Astrocyte of the spinal cord (primary cell): ENCODE results near the gene TMEM273.

Experiments used
- DNase-seq: peaks from one replicate; pipeline ENCODE4 v3.0.0; 2011; ENCODE audit warnings: low read depth, low spot score
- H3K4me3 ChIP-seq: 2 replicates; pipeline ENCODE4 v1.5.1; 2011; ENCODE audit warnings: low read depth, mild to moderate bottlenecking, low read length, moderate library complexity
- in situ Hi-C: cut with HindIII; loops from 2 replicates; pipeline ENCODE4 v1.10.0; 2017; ENCODE audit warnings: low sequenced_read_pairs
- TF ChIP-seq, protein P1 (sequence below): IDR thresholded peaks from 2 replicates; pipeline ENCODE4 v1.5.1; 2012; ENCODE audit warnings: low read depth, mild to moderate bottlenecking, low read length, inconsistent platforms

The TMEM273 gene

DNA sequence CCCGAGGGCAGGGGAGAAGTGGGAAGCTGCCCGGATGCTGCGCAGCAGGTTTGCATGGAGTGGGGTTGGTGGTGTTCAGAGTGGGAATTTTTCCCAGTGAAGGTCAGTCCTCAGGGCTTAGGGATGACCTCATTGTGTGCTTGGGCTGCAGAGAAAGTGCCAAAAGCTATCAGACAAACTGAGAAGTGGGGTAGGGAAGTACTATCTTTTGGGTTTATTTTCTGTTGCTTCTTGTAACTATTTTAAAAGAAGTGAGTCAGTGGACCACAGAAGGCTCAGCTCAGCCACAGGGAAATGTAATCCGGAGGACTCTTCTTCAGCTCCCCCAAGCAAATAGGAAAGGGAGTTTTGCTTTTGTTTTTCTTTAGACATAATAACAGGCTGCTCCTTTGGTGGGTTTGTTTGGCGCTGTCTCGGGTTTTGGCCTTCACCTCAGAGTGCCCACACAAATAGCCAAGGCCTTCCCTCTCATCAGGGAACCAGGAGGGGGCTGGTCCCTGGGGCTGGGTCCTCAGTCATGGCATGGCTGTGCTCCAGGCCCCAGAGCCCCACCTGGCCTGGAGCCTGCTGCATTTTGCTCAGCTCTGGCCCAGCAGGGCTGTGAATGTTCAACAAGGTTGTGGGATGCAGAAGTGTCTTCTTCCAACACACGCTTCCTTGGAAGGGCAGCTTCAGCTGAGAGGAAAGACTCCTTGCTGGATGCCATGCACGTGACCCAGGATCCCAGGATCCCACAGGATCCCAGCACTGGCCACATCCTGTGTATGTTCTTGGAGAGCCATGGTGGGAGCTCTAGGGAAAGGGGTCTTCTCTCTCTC lies 49.0 kb downstream of the TMEM273 start:
- TF ChIP-seq, protein P1, sequence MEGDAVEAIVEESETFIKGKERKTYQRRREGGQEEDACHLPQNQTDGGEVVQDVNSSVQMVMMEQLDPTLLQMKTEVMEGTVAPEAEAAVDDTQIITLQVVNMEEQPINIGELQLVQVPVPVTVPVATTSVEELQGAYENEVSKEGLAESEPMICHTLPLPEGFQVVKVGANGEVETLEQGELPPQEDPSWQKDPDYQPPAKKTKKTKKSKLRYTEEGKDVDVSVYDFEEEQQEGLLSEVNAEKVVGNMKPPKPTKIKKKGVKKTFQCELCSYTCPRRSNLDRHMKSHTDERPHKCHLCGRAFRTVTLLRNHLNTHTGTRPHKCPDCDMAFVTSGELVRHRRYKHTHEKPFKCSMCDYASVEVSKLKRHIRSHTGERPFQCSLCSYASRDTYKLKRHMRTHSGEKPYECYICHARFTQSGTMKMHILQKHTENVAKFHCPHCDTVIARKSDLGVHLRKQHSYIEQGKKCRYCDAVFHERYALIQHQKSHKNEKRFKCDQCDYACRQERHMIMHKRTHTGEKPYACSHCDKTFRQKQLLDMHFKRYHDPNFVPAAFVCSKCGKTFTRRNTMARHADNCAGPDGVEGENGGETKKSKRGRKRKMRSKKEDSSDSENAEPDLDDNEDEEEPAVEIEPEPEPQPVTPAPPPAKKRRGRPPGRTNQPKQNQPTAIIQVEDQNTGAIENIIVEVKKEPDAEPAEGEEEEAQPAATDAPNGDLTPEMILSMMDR: no peak
- peak; percentile 85 for DNase-seq
- in situ Hi-C loops: no loop called here
- no peak overlapping the region for H3K4me3 ChIP-seq

DNA sequence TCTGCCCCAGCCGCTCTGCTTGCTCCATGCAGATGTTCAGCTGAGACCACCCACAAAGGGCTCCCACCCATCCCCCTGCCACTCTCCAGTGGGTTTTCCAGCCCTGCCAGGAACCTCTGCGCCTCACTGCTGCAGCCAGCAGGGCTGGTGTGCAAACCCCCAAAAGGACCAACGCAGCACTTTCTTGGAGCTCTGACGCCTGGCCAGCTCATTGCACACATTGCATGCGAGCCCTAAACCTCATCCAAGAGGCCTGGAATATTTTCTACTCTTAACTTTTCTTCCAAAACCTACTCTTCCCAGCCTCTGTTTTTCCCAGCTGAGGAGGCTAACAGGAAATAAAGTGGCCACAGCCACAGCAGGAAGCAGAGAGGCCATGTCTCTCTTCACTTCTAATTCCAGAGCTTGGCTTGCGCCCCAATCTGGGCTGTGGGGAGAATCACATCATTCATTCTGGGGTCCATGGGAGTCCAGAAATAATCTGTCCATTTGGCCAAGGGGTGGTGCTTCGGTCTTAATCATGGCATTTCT lies 49.8 kb downstream of the TMEM273 start:
- TF ChIP-seq, protein P1: no peak
- in situ Hi-C loops: no loop called here
- DNase-seq: peak; percentile 82
- no peak overlapping the region for H3K4me3 ChIP-seq

GRCh38 chr10:49136525-49136924 lies 51.7 kb downstream of the TMEM273 start:
- H3K4me3 ChIP-seq: no peak overlapping the region
- TF ChIP-seq, protein P1: no peak
- DNase-seq: no peak
- in situ Hi-C loops: no loop called here

DNA sequence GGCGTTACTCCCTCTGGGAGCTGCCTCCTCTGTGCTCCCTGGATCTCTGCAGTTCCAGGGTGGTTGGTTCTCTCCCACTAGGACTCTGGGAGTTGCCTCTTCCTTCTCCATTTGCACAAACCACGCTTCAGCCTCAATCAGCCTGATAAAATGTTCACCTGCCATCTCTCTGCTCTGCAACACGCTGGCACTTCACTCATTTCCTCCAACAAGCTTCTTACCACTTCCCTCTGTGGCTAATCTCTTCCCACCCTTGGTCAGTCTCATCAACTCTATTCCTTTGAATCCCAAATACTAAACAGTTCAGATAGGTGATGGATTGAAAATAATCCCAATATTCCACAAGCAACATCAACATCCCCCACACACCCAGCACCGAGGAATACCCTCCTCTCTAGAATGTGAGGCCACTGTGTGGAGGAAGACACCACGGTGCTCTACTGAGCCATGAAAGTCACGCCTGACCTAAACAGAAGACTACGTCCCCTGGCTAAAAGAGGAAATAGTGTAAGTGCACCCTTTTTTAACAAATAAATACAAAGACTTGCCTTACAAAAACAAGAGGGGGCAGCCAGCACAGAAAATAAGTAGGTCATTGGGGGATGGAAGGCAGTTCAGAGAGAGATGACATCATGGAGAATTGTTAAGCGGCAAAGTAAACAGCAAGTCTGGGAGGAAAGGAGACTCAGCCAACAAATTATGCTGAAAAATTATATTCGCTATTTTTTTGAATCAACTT lies 52.4 kb downstream of the TMEM273 start:
- peak; percentile 56 for DNase-seq
- in situ Hi-C loops: no loop called here
- no peak overlapping the region for H3K4me3 ChIP-seq
- TF ChIP-seq, protein P1: no peak

DNA sequence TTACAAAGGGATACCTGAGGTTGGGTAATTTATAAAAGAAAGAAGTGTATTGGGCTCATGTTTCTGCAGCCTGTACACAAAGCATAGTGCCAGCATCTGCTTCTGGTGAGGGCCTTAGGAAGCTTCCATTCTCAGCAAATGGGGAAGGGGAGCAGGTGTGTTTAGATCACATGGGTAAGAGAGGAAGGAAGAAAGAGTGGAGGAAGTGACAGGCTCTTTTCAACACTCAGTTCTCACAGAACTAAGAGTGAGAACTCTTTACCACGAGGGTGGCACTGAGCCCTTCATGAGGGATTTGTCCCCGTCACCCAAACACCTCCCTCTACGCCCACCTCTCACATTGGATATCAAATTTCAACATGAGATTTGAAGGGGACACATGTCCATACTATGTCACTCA lies 53.9 kb downstream of the TMEM273 start:
- no peak for DNase-seq
- in situ Hi-C loops: no loop called here
- TF ChIP-seq, protein P1: no peak
- no peak overlapping the region for H3K4me3 ChIP-seq

DNA sequence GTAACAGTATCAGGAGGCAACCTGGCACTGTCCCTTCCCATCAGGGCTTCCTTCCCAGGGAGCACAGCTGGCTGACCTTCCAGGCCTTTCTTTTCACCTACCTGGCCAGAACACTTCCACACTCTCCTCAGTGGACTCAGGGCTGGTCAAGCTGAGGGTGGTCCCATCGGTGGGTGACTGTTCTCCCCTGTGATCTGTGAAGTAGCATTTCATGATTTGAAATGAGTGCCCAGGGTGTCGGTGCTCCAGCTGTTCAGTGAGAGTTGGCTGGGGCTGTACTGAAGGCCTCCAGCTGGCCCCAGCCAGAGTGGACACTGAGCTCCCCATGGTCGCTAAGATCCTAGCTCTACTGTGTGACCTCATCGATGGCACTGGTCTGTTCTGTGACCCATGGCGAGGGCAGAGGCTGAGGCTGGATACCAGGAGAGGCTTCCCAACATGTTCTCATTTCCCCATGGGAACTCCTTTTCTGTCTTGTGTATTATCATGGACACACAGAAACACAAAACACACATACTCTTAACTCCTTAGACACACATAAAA lies 54.4 kb downstream of the TMEM273 start, which contains the start of gene FAM170B:
TSS of gene FAM170B (minus strand) at position 316 of the 543 bp plus-strand sequence. CDS start at position 213, 103 bp downstream.
- no peak for DNase-seq
- no peak within 1 kb of the TSS for H3K4me3 ChIP-seq
- in situ Hi-C loops: no loop called here
- TF ChIP-seq, protein P1: no peak
